Endothelial cell of umbilical vein (primary cell): ENCODE results near the gene GTF2E1. TPM values are rescaled to one million over a fixed set of nuclear protein-coding genes. Genes with fewer than 3 reads are reported as not detected.

ENCODE experiments used
- BruUV-seq: library from RNA; stranded (reverse); fragments of 400-500 nt; replicated peaks from 2 replicates; lab custom pipeline; 2021; lab: Mats Ljungman, UMichigan
- CTCF ChIA-PET: fragments of 300-600, 350-600 bp; sonication (Branson Sonifier 250); formaldehyde crosslinking; loops from one replicate; lab custom pipeline; 2021; ENCODE audit warnings: antibody characterized with exemption, inconsistent platforms; lab: Charles Lee
- POLR2A ChIA-PET: fragments of 300-600, 350-600 bp; sonication (Branson Sonifier 250); formaldehyde crosslinking; loops from one replicate; lab custom pipeline; 2021; ENCODE audit warnings: antibody characterized with exemption, inconsistent platforms; lab: Charles Lee
- DNase-seq: peaks from one replicate; pipeline ENCODE4 v3.0.0-alpha.2; 2011; ENCODE audit warnings: low read depth, low spot score
- FAIRE-seq: peaks from 2 replicates; lab custom pipeline; 2011; peaks lifted over from hg19 to GRCh38; lab: Jason Lieb, UNC
- H2AFZ ChIP-seq: 2 replicates; pipeline ENCODE4 v1.6.0; 2012; ENCODE audit warnings: low read depth, low read length, control low read depth, inconsistent platforms
- H3K27ac ChIP-seq: 2 replicates; pipeline ENCODE4 v1.5.1; 2011; ENCODE audit warnings: low read depth, mild to moderate bottlenecking, control low read depth, low read length, moderate library complexity; ENCODE audit not compliant: insufficient read depth
- H3K27me3 ChIP-seq, 2 experiments: 2 replicates each; pipeline versions ENCODE4 v1.6.0 to v1.6.1; 2011; ENCODE audit warnings: low read length in 2 of 2, mixed read lengths in 1 of 2; ENCODE audit not compliant: control insufficient read depth in 2 of 2, insufficient read depth in 2 of 2
- H3K36me3 ChIP-seq, 2 experiments: 2 replicates in 1 of 2; 3 replicates in 1 of 2; pipeline ENCODE4 v1.5.1; 2011; ENCODE audit warnings: low read length in 2 of 2, mild to moderate bottlenecking in 1 of 2, moderate library complexity in 1 of 2; ENCODE audit not compliant: control insufficient read depth in 2 of 2, insufficient read depth in 2 of 2; ENCODE audit errors: extremely low read depth in 1 of 2
- H3K4me1 ChIP-seq: 3 replicates; pipeline ENCODE4 v1.5.1; 2011; ENCODE audit warnings: mild to moderate bottlenecking, low read length; ENCODE audit not compliant: control insufficient read depth, insufficient read depth; ENCODE audit errors: extremely low read depth
- H3K4me2 ChIP-seq: 2 replicates; pipeline ENCODE4 v1.6.1; 2011; ENCODE audit warnings: low read length, control low read depth, mixed read lengths; ENCODE audit not compliant: insufficient read depth
- H3K4me3 ChIP-seq, 3 experiments: fragments of 200-600 bp in 1 of 3; sonication (generic), shearing (Covaris generic) in 1 of 3; replicated peaks in 1 of 3; 2 replicates each; pipeline ENCODE4 v1.5.1; 2011 to 2016; ENCODE audit warnings: control low read depth in 3 of 3, low read length in 3 of 3, mild to moderate bottlenecking in 2 of 3, inconsistent platforms in 1 of 3, low read depth in 1 of 3, moderate library complexity in 1 of 3; ENCODE audit not compliant: insufficient read depth in 1 of 3
- H3K79me2 ChIP-seq: 2 replicates; pipeline ENCODE4 v1.6.0; 2012; ENCODE audit warnings: low read length, inconsistent platforms; ENCODE audit not compliant: control insufficient read depth, insufficient read depth
- H3K9ac ChIP-seq: replicated peaks from 2 replicates; pipeline ENCODE3; 2011; ENCODE audit warnings: low read length, control low read depth; ENCODE audit not compliant: insufficient read depth; ENCODE audit errors: extremely low read depth
- H3K9me1 ChIP-seq: replicated peaks from 3 replicates; pipeline ENCODE4 v1.6.0; 2011; ENCODE audit warnings: mild to moderate bottlenecking, low read length; ENCODE audit not compliant: control insufficient read depth, insufficient read depth; ENCODE audit errors: extremely low read depth
- H3K9me3 ChIP-seq: replicated peaks from 2 replicates; pipeline ENCODE4 v1.5.1; 2012; ENCODE audit warnings: low read length, inconsistent platforms; ENCODE audit not compliant: control insufficient read depth, insufficient read depth
- H4K20me1 ChIP-seq: replicated peaks from 2 replicates; pipeline ENCODE3; 2011; ENCODE audit warnings: mild to moderate bottlenecking, low read length; ENCODE audit not compliant: control insufficient read depth, insufficient read depth; ENCODE audit errors: extremely low read depth
- CTCF ChIP-seq, 2 donors: IDR thresholded peaks; 1 replicate in 1 of 2; 2 replicates in 1 of 2; pipeline ENCODE4 v1.5.1; 2011; ENCODE audit warnings: low read length in 2 of 2, mild to moderate bottlenecking in 2 of 2, moderate library complexity in 2 of 2, control low read depth in 1 of 2, inconsistent platforms in 1 of 2, low read depth in 1 of 2; ENCODE audit not compliant: insufficient read depth in 1 of 2; ENCODE audit errors: extremely low read depth in 1 of 2
- EZH2 ChIP-seq: IDR thresholded peaks from 2 replicates; pipeline ENCODE4 v1.6.1; 2012; ENCODE audit warnings: borderline replicate concordance, low read depth, mild to moderate bottlenecking, moderate library complexity, low read length, inconsistent platforms; ENCODE audit not compliant: severe bottlenecking
- FOS ChIP-seq: IDR thresholded peaks from 2 replicates; pipeline ENCODE4 v1.6.1; 2011; ENCODE audit warnings: mild to moderate bottlenecking, low read length, moderate library complexity, borderline replicate concordance; ENCODE audit not compliant: insufficient read depth
- JUN ChIP-seq: IDR thresholded peaks from 2 replicates; pipeline ENCODE4 v1.6.1; 2011; ENCODE audit warnings: borderline replicate concordance, low read depth; ENCODE audit not compliant: insufficient read length, insufficient read depth
- MAX ChIP-seq: IDR thresholded peaks from 2 replicates; pipeline ENCODE4 v1.6.1; 2011; ENCODE audit not compliant: insufficient read depth, insufficient read length
- MYC ChIP-seq: IDR thresholded peaks from one replicate; pipeline ENCODE4 v1.6.1; 2011; ENCODE audit warnings: mild to moderate bottlenecking, low read depth, low read length
- dilution Hi-C: fragments of 300-500 bp; cut with MboI; formaldehyde crosslinking; loops from one replicate; pipeline ENCODE4 v1.15.0; 2019; ENCODE audit warnings: low sequenced_read_pairs; ENCODE audit not compliant: extremely low pct_ligation_motif_present
- intact Hi-C: fragments of 100-400 bp; cut with micrococcal nuclease; formaldehyde crosslinking; loops from one replicate; pipeline ENCODE4 v1.10.0; 2022
- polyA plus RNA-seq, 4 experiments: library from polyadenylated mRNA; depleted of rRNA in 3 of 4; stranded (reverse) in 3 of 4; unstranded in 1 of 4; fragments of >200 nt; gene quantifications; 2 replicates each; pipeline versions ENCODE4 v1.2.1 to v1.2.3, GENCODE V29; 2011 to 2012; ENCODE audit warnings: missing spikeins in 1 of 4
- total RNA-seq: library from RNA; stranded (reverse); gene quantifications from 2 replicates; pipeline ENCODE4 v1.2.3, GENCODE V29; 2021

Gene GTF2E1
- total and polyA plus RNA-seq, 2 donors (not counting 3 experiments of a cell fraction or from before 2014, with no cell fraction given), result 10.6 to 27.7 TPM

GRCh38 chr3:120828796-120829195, 86.3 kb downstream of the GTF2E1 start:
- H3K79me2 ChIP-seq, result no peaks in the 10 kb centered on the region
- H3K4me2 ChIP-seq, result no peak overlapping the region
- no peaks in the 10 kb centered on the region for H3K9me1 ChIP-seq
- FAIRE-seq (no peak), DNase-seq (no peak)
- no peaks in the 10 kb centered on the region for H3K4me1 ChIP-seq
- H3K9me3 ChIP-seq, result no peaks in the 10 kb centered on the region
- TF ChIP-seq EZH2 (no peak), CTCF (IDR thresholded peaks at IDR 0.05; ENCODE audit: extremely low read depth in 1 of 2, insufficient read depth in 1 of 2, low read depth in 1 of 2, low read length in 2 of 2) (no peak), JUN (no peak), MYC (no peak), FOS (no peak), MAX (no peak)
- no peak overlapping the region for H3K27ac ChIP-seq
- intact Hi-C loops (no loop called here), dilution Hi-C loops (no loop called here)
- CTCF ChIA-PET, result no interaction called here
- BruUV-seq, result no TSS peak
- no peak overlapping the region for H3K4me3 ChIP-seq
- POLR2A ChIA-PET, result no interaction called here
- no peak overlapping the region for H3K9ac ChIP-seq
- H3K36me3 ChIP-seq, result no peaks in the 10 kb centered on the region
- H2AFZ ChIP-seq, result no peak overlapping the region
- H3K27me3 ChIP-seq, result peaks cover 0 to 4% of the 10 kb centered on the region in 2 experiments
- H4K20me1 ChIP-seq, result no peaks in the 10 kb centered on the region
